Endothelial cell of umbilical vein (primary cell): ENCODE data around the gene DHX9. TPM values are rescaled to one million over a fixed set of nuclear protein-coding genes. Genes with fewer than 3 reads are reported as not detected.

Source experiments
- BruUV-seq: library from RNA; stranded (reverse); fragments of 400-500 nt; replicated peaks from 2 replicates; lab custom pipeline; 2021; lab: Mats Ljungman, UMichigan
- CTCF ChIA-PET: fragments of 300-600, 350-600 bp; sonication (Branson Sonifier 250); formaldehyde crosslinking; loops from one replicate; lab custom pipeline; 2021; ENCODE audit warnings: antibody characterized with exemption, inconsistent platforms; lab: Charles Lee
- POLR2A ChIA-PET: fragments of 300-600, 350-600 bp; sonication (Branson Sonifier 250); formaldehyde crosslinking; loops from one replicate; lab custom pipeline; 2021; ENCODE audit warnings: antibody characterized with exemption, inconsistent platforms; lab: Charles Lee
- DNase-seq: peaks from one replicate; pipeline ENCODE4 v3.0.0-alpha.2; 2011; ENCODE audit warnings: low read depth, low spot score
- FAIRE-seq: peaks from 2 replicates; lab custom pipeline; 2011; peaks lifted over from hg19 to GRCh38; lab: Jason Lieb, UNC
- H2AFZ ChIP-seq: 2 replicates; pipeline ENCODE4 v1.6.0; 2012; ENCODE audit warnings: low read depth, low read length, control low read depth, inconsistent platforms
- H3K27ac ChIP-seq: 2 replicates; pipeline ENCODE4 v1.5.1; 2011; ENCODE audit warnings: low read depth, mild to moderate bottlenecking, control low read depth, low read length, moderate library complexity; ENCODE audit not compliant: insufficient read depth
- H3K27me3 ChIP-seq, 2 experiments: 2 replicates each; pipeline versions ENCODE4 v1.6.0 to v1.6.1; 2011; ENCODE audit warnings: low read length in 2 of 2, mixed read lengths in 1 of 2; ENCODE audit not compliant: control insufficient read depth in 2 of 2, insufficient read depth in 2 of 2
- H3K36me3 ChIP-seq, 2 experiments: 2 replicates in 1 of 2; 3 replicates in 1 of 2; pipeline ENCODE4 v1.5.1; 2011; ENCODE audit warnings: low read length in 2 of 2, mild to moderate bottlenecking in 1 of 2, moderate library complexity in 1 of 2; ENCODE audit not compliant: control insufficient read depth in 2 of 2, insufficient read depth in 2 of 2; ENCODE audit errors: extremely low read depth in 1 of 2
- H3K4me1 ChIP-seq: 3 replicates; pipeline ENCODE4 v1.5.1; 2011; ENCODE audit warnings: mild to moderate bottlenecking, low read length; ENCODE audit not compliant: control insufficient read depth, insufficient read depth; ENCODE audit errors: extremely low read depth
- H3K4me2 ChIP-seq: 2 replicates; pipeline ENCODE4 v1.6.1; 2011; ENCODE audit warnings: low read length, control low read depth, mixed read lengths; ENCODE audit not compliant: insufficient read depth
- H3K4me3 ChIP-seq, 3 experiments: fragments of 200-600 bp in 1 of 3; sonication (generic), shearing (Covaris generic) in 1 of 3; replicated peaks in 1 of 3; 2 replicates each; pipeline ENCODE4 v1.5.1; 2011 to 2016; ENCODE audit warnings: control low read depth in 3 of 3, low read length in 3 of 3, mild to moderate bottlenecking in 2 of 3, inconsistent platforms in 1 of 3, low read depth in 1 of 3, moderate library complexity in 1 of 3; ENCODE audit not compliant: insufficient read depth in 1 of 3
- H3K79me2 ChIP-seq: 2 replicates; pipeline ENCODE4 v1.6.0; 2012; ENCODE audit warnings: low read length, inconsistent platforms; ENCODE audit not compliant: control insufficient read depth, insufficient read depth
- H3K9ac ChIP-seq: replicated peaks from 2 replicates; pipeline ENCODE3; 2011; ENCODE audit warnings: low read length, control low read depth; ENCODE audit not compliant: insufficient read depth; ENCODE audit errors: extremely low read depth
- H3K9me1 ChIP-seq: replicated peaks from 3 replicates; pipeline ENCODE4 v1.6.0; 2011; ENCODE audit warnings: mild to moderate bottlenecking, low read length; ENCODE audit not compliant: control insufficient read depth, insufficient read depth; ENCODE audit errors: extremely low read depth
- H3K9me3 ChIP-seq: replicated peaks from 2 replicates; pipeline ENCODE4 v1.5.1; 2012; ENCODE audit warnings: low read length, inconsistent platforms; ENCODE audit not compliant: control insufficient read depth, insufficient read depth
- H4K20me1 ChIP-seq: replicated peaks from 2 replicates; pipeline ENCODE3; 2011; ENCODE audit warnings: mild to moderate bottlenecking, low read length; ENCODE audit not compliant: control insufficient read depth, insufficient read depth; ENCODE audit errors: extremely low read depth
- CTCF ChIP-seq, 2 donors: IDR thresholded peaks; 1 replicate in 1 of 2; 2 replicates in 1 of 2; pipeline ENCODE4 v1.5.1; 2011; ENCODE audit warnings: low read length in 2 of 2, mild to moderate bottlenecking in 2 of 2, moderate library complexity in 2 of 2, control low read depth in 1 of 2, inconsistent platforms in 1 of 2, low read depth in 1 of 2; ENCODE audit not compliant: insufficient read depth in 1 of 2; ENCODE audit errors: extremely low read depth in 1 of 2
- MAX ChIP-seq: IDR thresholded peaks from 2 replicates; pipeline ENCODE4 v1.6.1; 2011; ENCODE audit not compliant: insufficient read depth, insufficient read length
- MYC ChIP-seq: IDR thresholded peaks from one replicate; pipeline ENCODE4 v1.6.1; 2011; ENCODE audit warnings: mild to moderate bottlenecking, low read depth, low read length
- POLR2A ChIP-seq: IDR thresholded peaks from 2 replicates; pipeline ENCODE4 v1.6.1; 2012; ENCODE audit warnings: low read depth, mild to moderate bottlenecking, control low read depth, low read length
- dilution Hi-C: fragments of 300-500 bp; cut with MboI; formaldehyde crosslinking; loops from one replicate; pipeline ENCODE4 v1.15.0; 2019; ENCODE audit warnings: low sequenced_read_pairs; ENCODE audit not compliant: extremely low pct_ligation_motif_present
- intact Hi-C: fragments of 100-400 bp; cut with micrococcal nuclease; formaldehyde crosslinking; loops from one replicate; pipeline ENCODE4 v1.10.0; 2022
- polyA plus RNA-seq, 4 experiments: library from polyadenylated mRNA; depleted of rRNA in 3 of 4; stranded (reverse) in 3 of 4; unstranded in 1 of 4; fragments of >200 nt; gene quantifications; 2 replicates each; pipeline versions ENCODE4 v1.2.1 to v1.2.3, GENCODE V29; 2011 to 2012; ENCODE audit warnings: missing spikeins in 1 of 4
- total RNA-seq: library from RNA; stranded (reverse); gene quantifications from 2 replicates; pipeline ENCODE4 v1.2.3, GENCODE V29; 2021

Gene DHX9
- total and polyA plus RNA-seq, 2 donors (not counting 3 experiments of a cell fraction or from before 2014, with no cell fraction given): 142 to 220 TPM

DNA sequence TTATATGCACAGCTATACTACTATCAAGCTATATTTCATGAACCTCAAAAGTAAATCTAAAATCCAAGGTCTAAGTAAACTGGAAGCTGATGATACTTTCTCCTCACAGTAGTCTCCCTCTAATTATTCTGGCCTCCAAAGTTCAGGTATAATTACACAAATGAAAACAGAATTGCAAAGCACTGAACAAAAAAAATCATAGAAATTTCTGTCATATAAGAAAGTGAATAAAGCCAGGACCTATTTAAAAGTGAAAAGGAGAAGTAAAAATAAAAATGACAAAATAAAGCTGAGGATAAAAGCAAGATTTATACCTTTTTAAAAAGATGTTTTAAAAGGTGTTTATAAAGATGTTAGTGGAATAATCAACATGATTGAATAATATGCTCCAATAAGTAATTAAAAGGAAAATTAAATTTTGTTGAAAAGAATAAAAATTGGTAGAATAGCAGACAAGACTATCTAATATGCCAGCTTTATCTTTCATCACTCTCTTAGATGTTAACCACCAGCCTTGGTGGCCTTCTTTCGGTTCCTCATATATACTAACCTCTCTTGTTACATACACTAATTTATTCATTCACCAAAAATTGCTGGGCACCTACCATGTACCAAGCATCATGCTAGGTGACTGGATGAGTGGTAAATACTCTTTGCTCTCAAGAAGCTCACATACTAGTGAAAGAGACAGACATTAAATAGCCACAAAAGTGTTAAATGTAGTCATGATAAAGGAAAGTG, 88.7 kb downstream of the DHX9 start:
- DNase-seq (no peak), FAIRE-seq (no peak)
- Histone ChIP-seq H3K9ac (no peak overlapping the region), H2AFZ (no peak overlapping the region), H3K4me1 (no peaks in the 10 kb centered on the region), H3K79me2 (no peaks in the 10 kb centered on the region), H3K36me3 (no peaks in the 10 kb centered on the region), H3K27me3 (peaks cover 2 to 19% of the 10 kb centered on the region in 2 experiments), H3K4me3 (no peak overlapping the region), H3K27ac (no peak overlapping the region), H3K4me2 (no peak overlapping the region), H4K20me1 (no peaks in the 10 kb centered on the region), H3K9me1 (no peaks in the 10 kb centered on the region), H3K9me3 (no peaks in the 10 kb centered on the region)
- dilution Hi-C loops: no loop called here
- no TSS peak for BruUV-seq
- CTCF ChIA-PET: interaction anchor here (0.7 to 1.0 kb wide), 2 partner anchors 9 to 15 kb away, joined by 3 read pairs; no protein-coding TSS in a partner anchor
- no peak for TF ChIP-seq MAX
- TF ChIP-seq MYC: no peak
- POLR2A ChIA-PET: no interaction called here
- intact Hi-C loops: no loop called here

DNA sequence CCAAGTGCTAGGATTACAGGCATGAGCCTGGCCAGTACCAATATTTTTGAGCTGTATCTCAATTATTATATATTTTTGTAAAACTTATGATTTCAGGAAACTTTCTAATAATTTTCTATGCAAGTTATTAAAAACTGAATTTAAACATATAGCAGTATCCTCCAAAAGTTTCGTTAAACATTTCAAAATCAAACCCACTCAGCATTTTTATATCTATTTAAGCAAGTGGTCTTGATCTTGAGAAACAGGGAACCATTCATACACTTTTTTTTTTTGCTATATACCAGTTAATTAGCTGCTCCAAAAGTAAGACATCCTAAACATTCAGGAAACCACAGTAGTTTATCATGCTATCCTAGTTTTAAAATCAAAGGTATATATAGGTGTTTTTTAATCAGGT, 91.8 kb downstream of the DHX9 start:
- POLR2A ChIA-PET: no interaction called here
- Histone ChIP-seq H3K4me3 (no peak overlapping the region), H3K9me1 (no peaks in the 10 kb centered on the region)

More for the DNA sequence above, 91.8 kb downstream of the DHX9 start:
- TF ChIP-seq MYC: no peak
- no peak for TF ChIP-seq MAX
- TF ChIP-seq CTCF (IDR thresholded peaks at IDR 0.05; ENCODE audit: extremely low read depth in 1 of 2, insufficient read depth in 1 of 2, low read depth in 1 of 2, low read length in 2 of 2): no peak
- no peak for TF ChIP-seq POLR2A
- CTCF ChIA-PET: no interaction called here
- no peak for DNase-seq
- no peaks in the 10 kb centered on the region for H3K9me3 ChIP-seq
- intact Hi-C loops (no loop called here), dilution Hi-C loops (no loop called here)
- H3K4me2 ChIP-seq: no peak overlapping the region
- peaks cover 0 to 24% of the 10 kb centered on the region in 2 experiments for H3K27me3 ChIP-seq
- BruUV-seq: no TSS peak
- no peaks in the 10 kb centered on the region for H4K20me1 ChIP-seq
- H3K27ac ChIP-seq: no peak overlapping the region
- H3K79me2 ChIP-seq: no peaks in the 10 kb centered on the region
- H3K36me3 ChIP-seq: no peaks in the 10 kb centered on the region
- H3K9ac ChIP-seq: no peak overlapping the region
- no peak overlapping the region for H2AFZ ChIP-seq
- FAIRE-seq: no peak
- no peaks in the 10 kb centered on the region for H3K4me1 ChIP-seq
